Endodermal cell (in vitro differentiated cells): ENCODE measurements around the gene MINDY1. TPM values are rescaled to one million over a fixed set of nuclear protein-coding genes. Genes with fewer than 3 reads are reported as not detected.

Source experiments
- DNase-seq: peaks from one replicate; pipeline ENCODE4 v3.0.0-alpha.2; 2017
- H3K27ac ChIP-seq: 2 replicates; pipeline ENCODE4 v1.5.1; 2013; ENCODE audit warnings: mild to moderate bottlenecking, low read depth, low read length, moderate library complexity
- H3K27me3 ChIP-seq: 2 replicates; pipeline ENCODE4 v1.6.1; 2013; ENCODE audit warnings: mild to moderate bottlenecking, low read length, moderate library complexity; ENCODE audit not compliant: insufficient read depth, control insufficient read depth, poor library complexity, severe bottlenecking
- H3K36me3 ChIP-seq: 2 replicates; pipeline ENCODE4 v1.7.0; 2013; ENCODE audit warnings: mild to moderate bottlenecking, low read length, moderate library complexity; ENCODE audit not compliant: control insufficient read depth, insufficient read depth
- H3K4me1 ChIP-seq: one replicate; pipeline ENCODE4 v1.7.0; 2013; ENCODE audit warnings: low read length; ENCODE audit not compliant: control insufficient read depth, insufficient read depth
- H3K4me3 ChIP-seq: 2 replicates; pipeline ENCODE4 v1.5.1; 2013; ENCODE audit warnings: mild to moderate bottlenecking, low read length, moderate library complexity
- H3K9ac ChIP-seq: 2 replicates; pipeline ENCODE4 v1.6.1; 2013; ENCODE audit warnings: mild to moderate bottlenecking, low read length, moderate library complexity; ENCODE audit not compliant: poor library complexity, severe bottlenecking; ENCODE audit errors: extremely low read depth
- H3K9me3 ChIP-seq: 2 replicates; pipeline ENCODE4 v1.6.1; 2013; ENCODE audit warnings: mild to moderate bottlenecking, low read length, moderate library complexity; ENCODE audit not compliant: control insufficient read depth
- H3K27ac Mint-ChIP-seq: 2 replicates; pipeline ENCODE4 v1.8.0; 2020; ENCODE audit warnings: mixed read lengths
- H3K27me3 Mint-ChIP-seq: 2 replicates; pipeline ENCODE4 v1.8.0; 2021; ENCODE audit warnings: mild to moderate bottlenecking, mixed read lengths; ENCODE audit not compliant: insufficient read depth
- H3K36me3 Mint-ChIP-seq: 2 replicates; pipeline ENCODE4 v1.8.0; 2020; ENCODE audit warnings: low read depth, mixed read lengths
- H3K4me1 Mint-ChIP-seq: 2 replicates; pipeline ENCODE4 v1.8.0; 2020; ENCODE audit warnings: mixed read lengths
- H3K4me3 Mint-ChIP-seq: 2 replicates; pipeline ENCODE4 v1.8.0; 2020; ENCODE audit warnings: mild to moderate bottlenecking, moderate library complexity, mixed read lengths
- H3K9me3 Mint-ChIP-seq: 2 replicates; pipeline ENCODE4 v1.8.0; 2020; ENCODE audit warnings: mild to moderate bottlenecking, mixed read lengths
- CTCF ChIP-seq: fragments of 200-600 bp; sonication (generic); conservative IDR thresholded peaks from 2 replicates; pipeline ENCODE4 v1.5.0; 2021; ENCODE audit warnings: antibody characterized with exemption, mild to moderate bottlenecking
- WGBS, 2 experiments: methylation state at CpG; one replicate each; pipeline versions ENCODE4 v1.1.5 to v1.1.7; 2013; ENCODE audit warnings: missing lambda C conversion rate in 2 of 2, mixed read lengths in 1 of 2; ENCODE audit not compliant: insufficient coverage in 1 of 2, insufficient read length in 1 of 2; 5-methylcytosine and 5-hydroxymethylcytosine counted together
- total RNA-seq, 2 donors: library from RNA; stranded (reverse); fragmentation: NEBNext Ultra II Directional in 1 of 2; extraction: Animal tissue kit (Norgen Biotek cat#: 25700) in 1 of 2; gene quantifications; 2 replicates in 1 of 2; 3 replicates in 1 of 2; pipeline ENCODE4 v1.2.1, GENCODE V29; 2021

The MINDY1 gene
- total RNA-seq, 2 donors from 2014 or later = 8.6 to 10.8 TPM

GRCh38 chr1:151054971-151055547 lies 48.4 kb upstream of the MINDY1 start:
- H3K9ac ChIP-seq = no peak overlapping the region
- no peaks in the 10 kb centered on the region for H3K27me3 Mint-ChIP-seq
- TF ChIP-seq CTCF = no peak
- peaks cover 22% of the 10 kb centered on the region for H3K4me1 Mint-ChIP-seq
- peaks cover 68% of the 10 kb centered on the region for H3K36me3 ChIP-seq
- no peak overlapping the region for H3K4me3 ChIP-seq
- no peaks in the 10 kb centered on the region for H3K4me1 ChIP-seq
- no peaks in the 10 kb centered on the region for H3K27me3 ChIP-seq
- no peak overlapping the region for H3K27ac Mint-ChIP-seq
- H3K27ac ChIP-seq = no peak overlapping the region
- H3K9me3 Mint-ChIP-seq = no peaks in the 10 kb centered on the region
- H3K4me3 Mint-ChIP-seq = no peak overlapping the region
- H3K36me3 Mint-ChIP-seq = peaks cover 64% of the 10 kb centered on the region
- DNase-seq = no peak
- WGBS, 2 experiments = 88 to 97% methylated on average over 3 to 4 of the region's 4 CpGs
- H3K9me3 ChIP-seq = no peaks in the 10 kb centered on the region

GRCh38 chr1:151051356-151052009 lies 44.8 kb upstream of the MINDY1 start:
- peaks cover 13% of the 10 kb centered on the region for H3K4me1 Mint-ChIP-seq
- DNase-seq = no peak
- H3K36me3 ChIP-seq = peaks cover 55% of the 10 kb centered on the region
- TF ChIP-seq CTCF = no peak
- H3K27ac ChIP-seq = no peak overlapping the region
- no peaks in the 10 kb centered on the region for H3K27me3 ChIP-seq
- H3K4me1 ChIP-seq = no peaks in the 10 kb centered on the region
- H3K36me3 Mint-ChIP-seq = peaks cover 53% of the 10 kb centered on the region
- H3K4me3 ChIP-seq = no peak overlapping the region
- H3K27me3 Mint-ChIP-seq = no peaks in the 10 kb centered on the region
- H3K9me3 Mint-ChIP-seq = no peaks in the 10 kb centered on the region
- 86 to 96% methylated on average over 2 of the region's 2 CpGs for WGBS, 2 experiments
- no peaks in the 10 kb centered on the region for H3K9me3 ChIP-seq
- no peak overlapping the region for H3K9ac ChIP-seq
- peak overlapping the region; percentile 30 for H3K27ac Mint-ChIP-seq
- H3K4me3 Mint-ChIP-seq = no peak overlapping the region

GRCh38 chr1:151050051-151050688 lies 43.5 kb upstream of the MINDY1 start:
- Mint-ChIP-seq H3K27ac (no peak overlapping the region), H3K36me3 (peaks cover 40% of the 10 kb centered on the region), H3K27me3 (no peaks in the 10 kb centered on the region), H3K4me1 (peaks cover 18% of the 10 kb centered on the region), H3K9me3 (no peaks in the 10 kb centered on the region), H3K4me3 (no peak overlapping the region)
- peaks cover 42% of the 10 kb centered on the region for H3K36me3 ChIP-seq
- 93 to 100% methylated on average over 1 to 2 of the region's 2 CpGs for WGBS, 2 experiments
- no peaks in the 10 kb centered on the region for H3K4me1 ChIP-seq
- no peaks in the 10 kb centered on the region for H3K27me3 ChIP-seq
- no peak for TF ChIP-seq CTCF
- H3K27ac ChIP-seq = no peak overlapping the region
- no peak overlapping the region for H3K9ac ChIP-seq
- H3K4me3 ChIP-seq = no peak overlapping the region
- no peaks in the 10 kb centered on the region for H3K9me3 ChIP-seq
- DNase-seq = no peak
